KMS-11 (cell line): ENCODE measurements around the gene BSDC1.

Experiments
- H2AFZ ChIP-seq: fragments of 200-600 bp; sonication (generic); 2 replicates; pipeline ENCODE4 v1.6.1; 2016; ENCODE audit warnings: antibody characterized with exemption, mixed run types, low read depth
- H3K27ac ChIP-seq: fragments of 200-600 bp; sonication (generic); 2 replicates; pipeline ENCODE4 v1.6.1; 2016; ENCODE audit warnings: mild to moderate bottlenecking, mixed run types
- H3K27me3 ChIP-seq: fragments of 200-600 bp; sonication (generic); 2 replicates; pipeline ENCODE4 v1.6.1; 2017; ENCODE audit warnings: mild to moderate bottlenecking, low read depth, mixed run types, moderate library complexity; ENCODE audit not compliant: insufficient read depth
- H3K36me3 ChIP-seq: fragments of 200-600 bp; sonication (generic); 2 replicates; pipeline ENCODE4 v1.6.1; 2017; ENCODE audit warnings: mild to moderate bottlenecking, mixed run types; ENCODE audit not compliant: insufficient read depth
- H3K4me1 ChIP-seq: fragments of 200-600 bp; sonication (generic); 2 replicates; pipeline ENCODE4 v1.6.1; 2016; ENCODE audit warnings: mild to moderate bottlenecking, low read depth, mixed run types; ENCODE audit not compliant: poor library complexity, severe bottlenecking
- H3K4me2 ChIP-seq: fragments of 200-600 bp; sonication (generic); 2 replicates; pipeline ENCODE4 v1.7.0; 2016; ENCODE audit warnings: mild to moderate bottlenecking, mixed run types
- H3K4me3 ChIP-seq: fragments of 200-600 bp; sonication (generic); IDR thresholded peaks from 2 replicates; pipeline ENCODE4 v1.6.1; 2017; ENCODE audit warnings: low read depth, low read length, mixed read lengths; ENCODE audit not compliant: insufficient read depth
- H3K79me2 ChIP-seq: fragments of 200-600 bp; sonication (generic); 2 replicates; pipeline ENCODE4 v1.6.1; 2016; ENCODE audit warnings: low read depth, mixed run types; ENCODE audit not compliant: insufficient read depth
- H3K9ac ChIP-seq: fragments of 200-600 bp; sonication (generic); 2 replicates; pipeline ENCODE4 v1.6.1; 2016; ENCODE audit warnings: mild to moderate bottlenecking, mixed run types
- H4K20me1 ChIP-seq: fragments of 200-600 bp; sonication (generic); 2 replicates; pipeline ENCODE4 v1.6.1; 2016; ENCODE audit warnings: mild to moderate bottlenecking, mixed run types; ENCODE audit not compliant: insufficient read depth
- TF ChIP-seq, protein P1 (sequence below): fragments of 200-600 bp; sonication (generic); conservative IDR thresholded peaks from 2 replicates; pipeline ENCODE4 v1.6.1; 2017; ENCODE audit warnings: low read depth, mild to moderate bottlenecking, antibody characterized with exemption, low read length, moderate library complexity, mixed read lengths

BSDC1 gene

DNA sequence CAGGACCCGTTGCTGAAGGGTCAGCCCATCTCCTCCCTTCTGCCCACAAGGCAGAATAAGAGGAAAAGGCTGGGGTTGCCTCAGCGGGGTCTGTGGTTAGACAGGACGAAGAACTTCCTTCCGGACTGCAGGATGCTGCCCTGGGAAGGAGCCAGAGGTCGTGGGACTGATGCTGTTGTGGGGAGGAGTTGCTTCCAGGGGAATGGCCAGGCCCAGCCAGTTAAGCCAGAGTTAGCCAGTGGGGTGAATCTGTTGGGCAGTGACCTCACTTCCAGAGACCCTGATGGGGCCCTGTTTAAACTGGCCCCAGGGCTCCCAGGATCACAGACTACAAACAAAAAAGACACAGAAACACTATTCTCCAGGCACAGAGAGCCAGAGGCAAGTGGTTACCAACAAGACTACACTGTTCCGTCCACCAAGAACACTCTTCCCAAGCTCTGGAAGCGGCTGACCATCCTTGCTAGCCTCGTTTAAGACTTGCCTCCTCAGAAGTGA, 45.0 kb downstream of the BSDC1 start:
- Histone ChIP-seq H3K9ac (no peak overlapping the region), H3K27me3 (no peaks in the 10 kb centered on the region), H3K4me3 (no peak overlapping the region), H3K27ac (no peak overlapping the region), H3K4me1 (peaks cover 13% of the 10 kb centered on the region), H4K20me1 (no peaks in the 10 kb centered on the region), H2AFZ (no peak overlapping the region), H3K36me3 (no peaks in the 10 kb centered on the region), H3K4me2 (no peak overlapping the region), H3K79me2 (no peaks in the 10 kb centered on the region)
- TF ChIP-seq, protein P1, sequence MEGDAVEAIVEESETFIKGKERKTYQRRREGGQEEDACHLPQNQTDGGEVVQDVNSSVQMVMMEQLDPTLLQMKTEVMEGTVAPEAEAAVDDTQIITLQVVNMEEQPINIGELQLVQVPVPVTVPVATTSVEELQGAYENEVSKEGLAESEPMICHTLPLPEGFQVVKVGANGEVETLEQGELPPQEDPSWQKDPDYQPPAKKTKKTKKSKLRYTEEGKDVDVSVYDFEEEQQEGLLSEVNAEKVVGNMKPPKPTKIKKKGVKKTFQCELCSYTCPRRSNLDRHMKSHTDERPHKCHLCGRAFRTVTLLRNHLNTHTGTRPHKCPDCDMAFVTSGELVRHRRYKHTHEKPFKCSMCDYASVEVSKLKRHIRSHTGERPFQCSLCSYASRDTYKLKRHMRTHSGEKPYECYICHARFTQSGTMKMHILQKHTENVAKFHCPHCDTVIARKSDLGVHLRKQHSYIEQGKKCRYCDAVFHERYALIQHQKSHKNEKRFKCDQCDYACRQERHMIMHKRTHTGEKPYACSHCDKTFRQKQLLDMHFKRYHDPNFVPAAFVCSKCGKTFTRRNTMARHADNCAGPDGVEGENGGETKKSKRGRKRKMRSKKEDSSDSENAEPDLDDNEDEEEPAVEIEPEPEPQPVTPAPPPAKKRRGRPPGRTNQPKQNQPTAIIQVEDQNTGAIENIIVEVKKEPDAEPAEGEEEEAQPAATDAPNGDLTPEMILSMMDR = no peak

DNA sequence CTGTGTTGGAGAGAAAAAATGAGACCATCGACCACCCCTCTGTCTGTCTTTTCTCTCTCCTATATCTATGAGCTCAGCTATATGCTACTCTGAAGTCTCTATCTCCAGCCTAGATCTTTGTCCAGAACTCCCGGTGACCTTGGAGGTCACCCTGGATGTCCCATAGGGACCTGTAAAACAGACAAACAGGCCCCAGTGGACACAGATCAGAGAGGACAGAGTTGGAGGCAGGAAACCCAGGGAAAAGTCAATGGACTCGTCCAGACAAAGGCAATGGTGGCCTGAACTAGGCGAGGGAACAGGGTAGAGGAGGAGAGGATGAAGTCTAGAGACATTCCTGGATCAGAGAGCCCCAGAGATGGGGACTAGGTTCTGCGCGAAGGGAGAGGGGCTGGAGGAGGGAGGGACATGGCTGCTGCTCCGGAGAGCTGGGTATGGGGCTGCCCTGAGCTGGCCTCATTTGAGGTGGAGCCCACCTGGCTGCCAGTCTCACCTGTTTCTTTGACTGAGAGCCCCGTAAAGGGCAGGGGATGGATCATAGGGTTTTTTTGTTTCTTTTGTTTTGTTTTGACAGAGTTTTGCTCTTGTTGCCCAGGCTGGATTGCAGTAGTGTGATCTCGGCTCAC, 47.6 kb downstream of the BSDC1 start:
- H3K27ac ChIP-seq = no peak overlapping the region
- no peak overlapping the region for H3K9ac ChIP-seq
- H3K4me1 ChIP-seq = peaks cover 18% of the 10 kb centered on the region
- no peak overlapping the region for H3K4me2 ChIP-seq
- H3K79me2 ChIP-seq = no peaks in the 10 kb centered on the region
- H3K36me3 ChIP-seq = no peaks in the 10 kb centered on the region
- TF ChIP-seq, protein P1 = no peak
- H2AFZ ChIP-seq = no peak overlapping the region
- no peak overlapping the region for H3K4me3 ChIP-seq
- H4K20me1 ChIP-seq = no peaks in the 10 kb centered on the region
- H3K27me3 ChIP-seq = no peaks in the 10 kb centered on the region

DNA sequence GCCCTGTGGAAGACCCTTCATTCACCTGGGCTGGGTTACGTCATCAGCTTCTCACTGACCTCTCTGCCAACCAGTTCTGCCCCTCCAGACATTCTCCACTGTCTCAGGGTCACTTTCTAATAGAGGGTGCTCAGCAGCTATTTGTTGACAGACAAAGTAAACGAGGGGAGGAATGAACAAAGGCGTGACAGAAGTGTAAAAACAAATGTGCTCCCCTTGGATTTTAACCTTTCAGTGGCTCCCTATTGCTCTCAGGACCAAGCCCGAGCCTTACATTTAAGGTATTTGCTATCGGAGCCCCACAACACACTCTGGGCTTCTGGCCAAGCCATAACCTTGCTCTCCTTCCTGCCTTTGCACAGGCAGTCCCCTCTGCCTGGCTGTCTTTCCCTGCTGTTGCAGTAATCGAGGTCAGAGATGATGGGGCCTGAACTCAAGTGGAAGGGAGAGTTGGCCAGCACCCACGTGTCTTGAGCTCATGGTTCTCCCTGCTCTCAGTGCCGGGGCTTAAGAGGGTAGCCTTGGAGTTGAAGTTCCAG, 48.9 kb downstream of the BSDC1 start:
- TF ChIP-seq, protein P1 = no peak
- no peak overlapping the region for H3K4me3 ChIP-seq
- H2AFZ ChIP-seq = no peak overlapping the region
- no peak overlapping the region for H3K27ac ChIP-seq
- H3K36me3 ChIP-seq = no peaks in the 10 kb centered on the region
- peaks cover 13% of the 10 kb centered on the region for H3K4me1 ChIP-seq
- H4K20me1 ChIP-seq = no peaks in the 10 kb centered on the region
- H3K9ac ChIP-seq = no peak overlapping the region
- no peaks in the 10 kb centered on the region for H3K79me2 ChIP-seq
- no peak overlapping the region for H3K4me2 ChIP-seq
- H3K27me3 ChIP-seq = no peaks in the 10 kb centered on the region

GRCh38 chr1:32342704-32343103, 51.5 kb downstream of the BSDC1 start:
- H2AFZ ChIP-seq = no peak overlapping the region
- H3K4me2 ChIP-seq = no peak overlapping the region
- H4K20me1 ChIP-seq = no peaks in the 10 kb centered on the region
- no peak overlapping the region for H3K9ac ChIP-seq
- TF ChIP-seq, protein P1 = no peak
- H3K27me3 ChIP-seq = no peaks in the 10 kb centered on the region
- no peaks in the 10 kb centered on the region for H3K36me3 ChIP-seq
- peaks cover 27% of the 10 kb centered on the region for H3K4me1 ChIP-seq
- no peak overlapping the region for H3K27ac ChIP-seq
- H3K4me3 ChIP-seq = no peak overlapping the region
- H3K79me2 ChIP-seq = no peaks in the 10 kb centered on the region
